ENCODE data around the gene POC1B.

- TF ChIP-seq CTCF (IDR thresholded peaks at IDR 0.05; ENCODE audit: low read length) (no peak), EZH2 (IDR thresholded peaks at IDR 0.05; ENCODE audit: borderline replicate concordance, low read length) (no peak)
These were observed 134.8 kb downstream of the POC1B start for GRCh38 chr12:89390802-89391673.

All from OCI-LY1 (cell line).